ENCODE data around the gene KIF23.

KIF23 gene

DNA sequence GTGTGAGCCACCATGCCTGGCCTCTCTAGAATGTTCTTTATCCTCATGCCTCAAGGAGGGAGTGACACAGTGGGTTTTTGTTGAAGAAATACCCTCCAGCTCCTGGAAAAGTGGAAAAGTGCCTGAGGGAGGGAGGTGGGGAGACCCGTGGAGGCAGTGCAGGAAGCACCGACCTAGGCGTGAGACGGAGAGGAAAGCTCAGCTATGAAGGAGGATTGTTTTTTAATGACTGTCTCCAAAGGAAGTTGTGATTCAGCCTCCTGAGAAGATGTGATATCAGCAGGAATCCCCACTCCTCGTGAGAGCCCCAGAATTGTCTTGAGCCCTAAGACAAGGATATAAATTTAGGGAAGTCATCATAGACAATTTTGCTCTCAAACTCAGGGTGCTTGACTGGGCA lies 60.1 kb downstream of the KIF23 start:
- Histone ChIP-seq H3K4me2 (ENCODE audit: insufficient read depth, low read length) (no peak overlapping the region), H3K9ac (ENCODE audit: low read depth, low read length) (no peak overlapping the region), H2AFZ (ENCODE audit: low read depth, low read length) (no peak overlapping the region), H3K27me3 (ENCODE audit: insufficient read depth, low read length, poor library complexity) (no peaks in the 10 kb centered on the region), H3K27ac (ENCODE audit: low read length) (no peak overlapping the region), H3K4me3 (ENCODE audit: low read depth in 1 of 2, low read length in 2 of 2) (no peak overlapping the region), H3K36me3 (ENCODE audit: insufficient read depth, low read length) (no peaks in the 10 kb centered on the region), H3K9me3 (ENCODE audit: insufficient read depth, low read length, severe bottlenecking) (no peaks in the 10 kb centered on the region), H3K79me2 (ENCODE audit: insufficient read depth, low read length) (no peaks in the 10 kb centered on the region), H3K4me1 (ENCODE audit: insufficient read depth, low read length) (no peaks in the 10 kb centered on the region), H4K20me1 (ENCODE audit: insufficient read depth, low read length) (no peaks in the 10 kb centered on the region)
- no peak for DNase-seq
- no peak for TF ChIP-seq EZH2 (IDR thresholded peaks at IDR 0.05; ENCODE audit: borderline replicate concordance, low read depth, low read length, severe bottlenecking)
- TF ChIP-seq, protein P1, sequence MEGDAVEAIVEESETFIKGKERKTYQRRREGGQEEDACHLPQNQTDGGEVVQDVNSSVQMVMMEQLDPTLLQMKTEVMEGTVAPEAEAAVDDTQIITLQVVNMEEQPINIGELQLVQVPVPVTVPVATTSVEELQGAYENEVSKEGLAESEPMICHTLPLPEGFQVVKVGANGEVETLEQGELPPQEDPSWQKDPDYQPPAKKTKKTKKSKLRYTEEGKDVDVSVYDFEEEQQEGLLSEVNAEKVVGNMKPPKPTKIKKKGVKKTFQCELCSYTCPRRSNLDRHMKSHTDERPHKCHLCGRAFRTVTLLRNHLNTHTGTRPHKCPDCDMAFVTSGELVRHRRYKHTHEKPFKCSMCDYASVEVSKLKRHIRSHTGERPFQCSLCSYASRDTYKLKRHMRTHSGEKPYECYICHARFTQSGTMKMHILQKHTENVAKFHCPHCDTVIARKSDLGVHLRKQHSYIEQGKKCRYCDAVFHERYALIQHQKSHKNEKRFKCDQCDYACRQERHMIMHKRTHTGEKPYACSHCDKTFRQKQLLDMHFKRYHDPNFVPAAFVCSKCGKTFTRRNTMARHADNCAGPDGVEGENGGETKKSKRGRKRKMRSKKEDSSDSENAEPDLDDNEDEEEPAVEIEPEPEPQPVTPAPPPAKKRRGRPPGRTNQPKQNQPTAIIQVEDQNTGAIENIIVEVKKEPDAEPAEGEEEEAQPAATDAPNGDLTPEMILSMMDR (IDR thresholded peaks at IDR 0.05; ENCODE audit: borderline replicate concordance, extremely low read depth, low read length, poor library complexity, severe bottlenecking) = no peak
- ATAC-seq (ENCODE audit: insufficient read depth, low read depth) = no peak

GRCh38 chr15:69474846-69475455 lies 60.8 kb downstream of the KIF23 start:
- no peak overlapping the region for H2AFZ ChIP-seq (ENCODE audit: low read depth, low read length)

DNA sequence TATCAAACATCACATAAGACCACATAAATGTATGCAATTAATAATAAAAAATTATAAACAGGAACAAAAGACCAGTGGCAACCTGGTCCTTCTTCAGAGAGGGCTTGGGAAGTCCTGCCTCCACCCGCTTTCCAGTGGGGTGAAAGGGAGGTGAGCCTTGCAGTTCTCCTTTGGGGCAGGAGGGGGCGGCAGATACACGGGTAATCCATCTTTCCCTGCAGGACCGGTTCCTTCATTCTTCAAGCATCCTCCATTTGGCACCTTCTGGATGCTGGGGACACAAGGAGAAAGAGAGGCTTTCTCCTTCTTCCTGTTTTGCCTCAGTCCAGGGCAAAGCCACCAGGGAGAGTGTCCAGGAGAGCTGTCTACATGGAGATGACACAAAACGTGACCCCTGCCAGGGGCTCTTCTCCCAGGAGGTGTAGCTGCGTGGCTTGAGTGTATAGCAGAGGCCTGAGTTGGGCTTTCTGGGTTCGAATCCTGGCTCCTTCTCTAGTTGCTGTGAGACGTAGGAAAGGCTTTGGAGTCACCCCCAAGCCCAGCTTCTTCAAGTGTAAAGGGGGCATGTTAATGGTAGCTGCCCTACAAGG lies 61.7 kb downstream of the KIF23 start:
- no peak for TF ChIP-seq EZH2 (IDR thresholded peaks at IDR 0.05; ENCODE audit: borderline replicate concordance, low read depth, low read length, severe bottlenecking)
- TF ChIP-seq, protein P1 (IDR thresholded peaks at IDR 0.05; ENCODE audit: borderline replicate concordance, extremely low read depth, low read length, poor library complexity, severe bottlenecking) = peak; percentile 95
- DNase-seq (peak; percentile 69), ATAC-seq (ENCODE audit: insufficient read depth, low read depth) (peak; percentile 79)
- H3K9ac ChIP-seq (ENCODE audit: low read depth, low read length) = no peak overlapping the region
- no peaks in the 10 kb centered on the region for H3K4me1 ChIP-seq (ENCODE audit: insufficient read depth, low read length)
- no peak overlapping the region for H3K27ac ChIP-seq (ENCODE audit: low read length)
- no peak overlapping the region for H3K4me3 ChIP-seq (ENCODE audit: low read depth in 1 of 2, low read length in 2 of 2)
- H2AFZ ChIP-seq (ENCODE audit: low read depth, low read length) = no peak overlapping the region
- no peaks in the 10 kb centered on the region for H3K27me3 ChIP-seq (ENCODE audit: insufficient read depth, low read length, poor library complexity)
- H3K9me3 ChIP-seq (ENCODE audit: insufficient read depth, low read length, severe bottlenecking) = no peaks in the 10 kb centered on the region
- H4K20me1 ChIP-seq (ENCODE audit: insufficient read depth, low read length) = no peaks in the 10 kb centered on the region
- H3K79me2 ChIP-seq (ENCODE audit: insufficient read depth, low read length) = no peaks in the 10 kb centered on the region
- H3K4me2 ChIP-seq (ENCODE audit: insufficient read depth, low read length) = no peak overlapping the region
- no peaks in the 10 kb centered on the region for H3K36me3 ChIP-seq (ENCODE audit: insufficient read depth, low read length)

More at GRCh38 chr15:69474846-69475455, 60.8 kb downstream of the KIF23 start:
- Histone ChIP-seq H3K9me3 (ENCODE audit: insufficient read depth, low read length, severe bottlenecking) (no peaks in the 10 kb centered on the region), H3K4me2 (ENCODE audit: insufficient read depth, low read length) (no peak overlapping the region), H3K9ac (ENCODE audit: low read depth, low read length) (no peak overlapping the region), H3K36me3 (ENCODE audit: insufficient read depth, low read length) (no peaks in the 10 kb centered on the region), H3K27me3 (ENCODE audit: insufficient read depth, low read length, poor library complexity) (no peaks in the 10 kb centered on the region), H4K20me1 (ENCODE audit: insufficient read depth, low read length) (no peaks in the 10 kb centered on the region), H3K27ac (ENCODE audit: low read length) (no peak overlapping the region), H3K4me3 (ENCODE audit: low read depth in 1 of 2, low read length in 2 of 2) (no peak overlapping the region), H3K79me2 (ENCODE audit: insufficient read depth, low read length) (no peaks in the 10 kb centered on the region), H3K4me1 (ENCODE audit: insufficient read depth, low read length) (no peaks in the 10 kb centered on the region)
- ATAC-seq (ENCODE audit: insufficient read depth, low read depth) (no peak), DNase-seq (no peak)
- TF ChIP-seq, protein P1 (IDR thresholded peaks at IDR 0.05; ENCODE audit: borderline replicate concordance, extremely low read depth, low read length, poor library complexity, severe bottlenecking) = no peak
- no peak for TF ChIP-seq EZH2 (IDR thresholded peaks at IDR 0.05; ENCODE audit: borderline replicate concordance, low read depth, low read length, severe bottlenecking)
